Coronary artery (tissue), 2 donors: Measurements from ENCODE around the gene TTC34.
"Not testable (repeated sequence)": the region's sequence is repeated elsewhere in the genome, so short reads cannot be mapped to it uniquely, and the experiment has no call there.

ENCODE experiments used
- DNase-seq: peaks from one replicate; pipeline ENCODE4 v3.0.0-alpha.2; 2017; ENCODE audit warnings: low spot score
- H3K27ac ChIP-seq, 2 donors: fragments of 200-600 bp; sonication (generic); one replicate each; pipeline ENCODE4 v1.5.1; 2016 to 2019
- H3K4me3 ChIP-seq: fragments of 200-600 bp; sonication (generic); 2 replicates; pipeline ENCODE4 v1.5.1; 2016; ENCODE audit warnings: mild to moderate bottlenecking, moderate library complexity
- CTCF ChIP-seq: fragments of 200-600 bp; sonication (generic); IDR thresholded peaks from one replicate; pipeline ENCODE4 v1.5.1; 2019; ENCODE audit warnings: antibody characterized with exemption

The TTC34 gene

GRCh38 chr1:2800664-2801045 lies 838 bp downstream of the TTC34 start:
- Histone ChIP-seq H3K4me3 (no peak overlapping the region), H3K27ac (no peak overlapping the region)
- no peak for TF ChIP-seq CTCF
- DNase-seq: no peak

- H3K4me3 ChIP-seq: no peak overlapping the region
- no peak for DNase-seq
- no peak for TF ChIP-seq CTCF
- no peak overlapping the region for H3K27ac ChIP-seq
These were observed 1.5 kb downstream of the TTC34 start for GRCh38 chr1:2799811-2800663.

GRCh38 chr1:2798958-2799357 lies 2.5 kb downstream of the TTC34 start:
- not testable (repeated sequence) for H3K27ac ChIP-seq, DNase-seq, H3K4me3 ChIP-seq

- no peak for DNase-seq
These were observed 3.8 kb downstream of the TTC34 start for GRCh38 chr1:2797741-2798016.

GRCh38 chr1:2796890-2797740 lies 4.4 kb downstream of the TTC34 start:
- TF ChIP-seq CTCF: no peak
- DNase-seq: no peak
- H3K4me3 ChIP-seq: no peak overlapping the region
- H3K27ac ChIP-seq: no peak overlapping the region

More at GRCh38 chr1:2797741-2798016, 3.8 kb downstream of the TTC34 start:
- no peak overlapping the region for H3K27ac ChIP-seq
- H3K4me3 ChIP-seq: no peak overlapping the region
- TF ChIP-seq CTCF: no peak

GRCh38 chr1:2795926-2796325 lies 5.6 kb downstream of the TTC34 start:
- DNase-seq: no peak
- H3K27ac ChIP-seq: no peak overlapping the region
- TF ChIP-seq CTCF: no peak
- no peak overlapping the region for H3K4me3 ChIP-seq

- H3K4me3 ChIP-seq: no peak overlapping the region
- H3K27ac ChIP-seq: no peak overlapping the region
- no peak for TF ChIP-seq CTCF
- no peak for DNase-seq
These were observed 10.3 kb downstream of the TTC34 start for GRCh38 chr1:2791027-2791760.
